Tibial nerve (tissue), 4 donors: ENCODE measurements around the gene CYBA. TPM values are rescaled to one million over a fixed set of nuclear protein-coding genes. Genes with fewer than 3 reads are reported as not detected.

Experiments used
- DNase-seq, 2 donors: peaks; one replicate each; pipeline ENCODE4 v3.0.0-alpha.2; 2019; ENCODE audit warnings: low spot score in 2 of 2
- H3K27ac ChIP-seq, 4 donors: fragments of 200-600 bp; sonication (generic) in 3 of 4; one replicate each; pipeline ENCODE4 v1.5.1; 2017 to 2019; ENCODE audit warnings: mild to moderate bottlenecking in 1 of 4
- H3K27me3 ChIP-seq, 2 donors: fragments of 200-600 bp; sonication (generic) in 1 of 2; one replicate each; pipeline versions ENCODE4 v1.5.1 to v1.6.0; 2017 to 2019
- H3K36me3 ChIP-seq, 3 donors: fragments of 200-600 bp; sonication (generic); one replicate each; pipeline ENCODE4 v1.5.1; 2018 to 2019
- H3K4me1 ChIP-seq, 4 donors: fragments of 200-600 bp; sonication (generic) in 3 of 4; one replicate each; pipeline ENCODE4 v1.5.1; 2017 to 2019
- H3K4me3 ChIP-seq, 4 donors: fragments of 200-600 bp; sonication (generic) in 3 of 4; one replicate each; pipeline ENCODE4 v1.5.1; 2017 to 2019; ENCODE audit warnings: mild to moderate bottlenecking in 1 of 4, moderate library complexity in 1 of 4
- H3K9me3 ChIP-seq, 4 donors: fragments of 200-600 bp; sonication (generic) in 3 of 4; one replicate each; pipeline ENCODE4 v1.5.1; 2017 to 2019
- EP300 ChIP-seq, 2 donors: sonication (generic); formaldehyde crosslinking; IDR thresholded peaks; one replicate each; pipeline ENCODE4 v1.6.1; 2017; ENCODE audit warnings: antibody characterized with exemption in 2 of 2, mild to moderate bottlenecking in 1 of 2
- POLR2A ChIP-seq, 2 donors: fragments of 450-650 bp; IDR thresholded peaks; one replicate each; pipeline ENCODE4 v1.6.1; 2017; ENCODE audit warnings: antibody characterized with exemption in 2 of 2, mild to moderate bottlenecking in 2 of 2, moderate library complexity in 2 of 2
- WGBS, 2 donors: methylation state at CpG; one replicate each; pipeline ENCODE4 v1.1.5; 2018; 5-methylcytosine and 5-hydroxymethylcytosine counted together
- total RNA-seq, 4 donors: library from RNA; depleted of rRNA; stranded (reverse); fragments of >200 nt; gene quantifications; one replicate each; pipeline ENCODE4 v1.1.0, GENCODE V29; 2016
- TF ChIP-seq, protein P1 (sequence below), 5 experiments: fragments of 200-600 bp in 3 of 5; fragments of 450-650 bp in 2 of 5; sonication (generic) in 3 of 5; IDR thresholded peaks; one replicate each; pipeline ENCODE4 v1.5.1; 2016 to 2019; ENCODE audit warnings: antibody characterized with exemption in 5 of 5, mild to moderate bottlenecking in 3 of 5, moderate library complexity in 2 of 5

The CYBA gene
- total RNA-seq, 4 donors from 2014 or later: 86.3 to 199 (median 121) TPM

GRCh38 chr16:88639231-88640038 is 11.4 kb downstream of the CYBA start:
- Histone ChIP-seq H3K4me3 (no peak overlapping the region), H3K4me1 (peaks cover 0 to 25% (median 3%) of the 10 kb centered on the region in 4 donors), H3K27ac (no peak overlapping the region), H3K27me3 (peaks cover 0 to 64% of the 10 kb centered on the region in 2 donors), H3K9me3 (no peaks in the 10 kb centered on the region), H3K36me3 (peaks cover 0 to 18% (median 0%) of the 10 kb centered on the region in 3 donors)
- TF ChIP-seq POLR2A (IDR thresholded peaks at IDR 0.05) (no peak), EP300 (IDR thresholded peaks at IDR 0.05) (no peak)
- TF ChIP-seq, protein P1, sequence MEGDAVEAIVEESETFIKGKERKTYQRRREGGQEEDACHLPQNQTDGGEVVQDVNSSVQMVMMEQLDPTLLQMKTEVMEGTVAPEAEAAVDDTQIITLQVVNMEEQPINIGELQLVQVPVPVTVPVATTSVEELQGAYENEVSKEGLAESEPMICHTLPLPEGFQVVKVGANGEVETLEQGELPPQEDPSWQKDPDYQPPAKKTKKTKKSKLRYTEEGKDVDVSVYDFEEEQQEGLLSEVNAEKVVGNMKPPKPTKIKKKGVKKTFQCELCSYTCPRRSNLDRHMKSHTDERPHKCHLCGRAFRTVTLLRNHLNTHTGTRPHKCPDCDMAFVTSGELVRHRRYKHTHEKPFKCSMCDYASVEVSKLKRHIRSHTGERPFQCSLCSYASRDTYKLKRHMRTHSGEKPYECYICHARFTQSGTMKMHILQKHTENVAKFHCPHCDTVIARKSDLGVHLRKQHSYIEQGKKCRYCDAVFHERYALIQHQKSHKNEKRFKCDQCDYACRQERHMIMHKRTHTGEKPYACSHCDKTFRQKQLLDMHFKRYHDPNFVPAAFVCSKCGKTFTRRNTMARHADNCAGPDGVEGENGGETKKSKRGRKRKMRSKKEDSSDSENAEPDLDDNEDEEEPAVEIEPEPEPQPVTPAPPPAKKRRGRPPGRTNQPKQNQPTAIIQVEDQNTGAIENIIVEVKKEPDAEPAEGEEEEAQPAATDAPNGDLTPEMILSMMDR (IDR thresholded peaks at IDR 0.05): no peak
- 23 to 32% methylated on average over 6 to 21 of the region's 45 CpGs for WGBS, 2 donors
- DNase-seq: no peak

DNA sequence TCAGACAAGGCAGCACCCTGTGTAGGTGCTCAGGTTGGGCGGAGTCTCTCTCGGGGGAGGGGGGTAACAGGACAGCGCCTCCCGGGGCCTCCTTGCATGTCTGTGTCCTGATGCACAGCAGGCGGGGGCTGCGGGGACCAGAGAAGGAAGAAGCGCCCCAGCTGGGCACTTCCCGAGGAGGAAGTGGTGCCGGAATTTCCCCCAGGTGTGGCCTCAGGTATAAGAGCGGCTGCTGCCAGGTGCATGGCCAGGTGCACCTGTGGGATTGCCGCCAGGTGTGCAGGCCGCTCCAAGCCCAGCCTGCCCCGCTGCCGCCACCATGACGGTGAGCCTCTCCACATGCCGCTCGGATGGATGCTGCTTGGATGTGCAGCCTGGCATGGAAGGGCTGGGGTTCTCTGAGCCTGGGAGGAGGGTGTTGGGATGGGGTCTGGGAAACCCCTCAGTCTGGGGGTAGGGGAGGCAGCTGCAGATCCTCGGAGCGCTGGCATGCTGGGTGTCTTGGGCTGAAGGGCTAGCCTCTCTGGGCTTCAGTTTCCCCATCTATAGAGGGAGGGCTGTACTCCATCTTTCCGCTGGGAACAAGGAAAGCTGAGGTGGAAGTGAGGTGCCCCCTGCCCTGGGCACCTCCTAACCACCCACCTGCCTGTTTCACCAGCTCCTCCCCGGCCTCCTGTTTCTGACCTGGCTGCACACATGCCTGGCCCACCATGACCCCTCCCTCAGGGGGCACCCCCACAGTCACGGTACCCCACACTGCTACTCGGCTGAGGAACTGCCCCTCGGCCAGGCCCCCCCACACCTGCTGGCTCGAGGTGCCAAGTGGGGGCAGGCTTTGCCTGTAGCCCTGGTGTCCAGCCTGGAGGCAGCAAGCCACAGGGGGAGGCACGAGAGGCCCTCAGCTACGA is 12.3 kb downstream of the CYBA start, which contains the start of gene IL17C:
IL17C (plus strand) TSS at position 250 of the 908 bp plus-strand sequence; CDS start at position 320, 70 bp downstream.
- Histone ChIP-seq H3K27me3 (peaks cover 0 to 69% of the 10 kb centered on the region in 2 donors), H3K27ac (no peak within 1 kb of the TSS), H3K36me3 (peaks cover 0 to 20% (median 0%) of the 10 kb centered on the region in 3 donors), H3K9me3 (no peaks in the 10 kb centered on the region), H3K4me1 (peaks cover 0 to 33% (median 8%) of the 10 kb centered on the region in 4 donors), H3K4me3 (no peak within 1 kb of the TSS)
- WGBS, 2 donors: 49% methylated on average over 25 to 26 of the region's 27 CpGs
- no peak for DNase-seq
- TF ChIP-seq, protein P1 (IDR thresholded peaks at IDR 0.05): no peak
- no peak for TF ChIP-seq EP300 (IDR thresholded peaks at IDR 0.05)
- no peak for TF ChIP-seq POLR2A (IDR thresholded peaks at IDR 0.05)

- 66 to 69% methylated on average over 20 to 22 of the region's 23 CpGs for WGBS, 2 donors
- DNase-seq: no peak
- Histone ChIP-seq H3K36me3 (peaks cover 0 to 27% (median 4%) of the 10 kb centered on the region in 3 donors), H3K27ac (no peak overlapping the region), H3K27me3 (peaks cover 0 to 69% of the 10 kb centered on the region in 2 donors), H3K9me3 (no peaks in the 10 kb centered on the region), H3K4me3 (no peak overlapping the region), H3K4me1 (peaks cover 0 to 35% (median 9%) of the 10 kb centered on the region in 4 donors)
- TF ChIP-seq, protein P1 (IDR thresholded peaks at IDR 0.05): no peak
- TF ChIP-seq POLR2A (IDR thresholded peaks at IDR 0.05) (no peak), EP300 (IDR thresholded peaks at IDR 0.05) (no peak)
Measured at GRCh38 chr16:88636488-88637265, 14.2 kb downstream of the CYBA start.

DNA sequence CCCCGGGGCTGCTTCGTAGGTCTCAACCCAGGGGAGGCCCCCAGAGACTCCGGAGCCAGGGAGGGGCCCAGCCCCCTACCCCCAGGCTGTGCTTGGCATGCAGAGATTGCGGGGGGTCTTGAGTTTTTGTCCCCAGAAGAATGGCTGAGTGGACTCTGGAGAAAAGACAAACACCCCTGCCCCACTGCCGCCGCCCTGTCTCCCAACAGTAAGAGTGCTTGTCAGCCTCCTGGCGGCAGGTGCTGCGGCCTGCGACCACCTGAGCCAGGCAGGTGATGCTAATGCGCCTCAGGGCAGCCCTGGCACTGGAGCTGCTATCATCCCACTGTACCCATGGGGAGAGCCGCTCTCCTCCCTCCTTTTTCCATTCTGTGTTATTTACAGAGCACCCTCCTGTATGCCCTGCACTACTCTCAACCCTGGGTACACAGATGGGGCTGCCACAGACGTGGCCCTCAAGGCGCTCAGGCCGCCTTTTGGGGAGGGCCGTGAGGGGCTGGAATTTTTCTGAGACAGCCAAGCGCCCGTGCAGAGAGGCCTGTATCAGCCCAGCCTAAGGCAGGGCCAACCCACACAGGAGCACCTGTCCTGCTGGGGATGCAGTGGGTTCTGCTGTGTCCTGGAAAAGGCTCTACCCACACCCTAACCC is 15.1 kb downstream of the CYBA start:
- Histone ChIP-seq H3K4me1 (peaks cover 0 to 35% (median 9%) of the 10 kb centered on the region in 4 donors), H3K27me3 (peaks cover 0 to 65% of the 10 kb centered on the region in 2 donors), H3K36me3 (peaks cover 0 to 36% (median 10%) of the 10 kb centered on the region in 3 donors), H3K27ac (no peak overlapping the region), H3K9me3 (no peaks in the 10 kb centered on the region), H3K4me3 (no peak overlapping the region)
- TF ChIP-seq POLR2A (IDR thresholded peaks at IDR 0.05): no peak
- no peak for DNase-seq
- 91 to 92% methylated on average over 15 to 17 of the region's 17 CpGs for WGBS, 2 donors
